Stimulated activated CD4-positive, alpha-beta T cell treated with anti-CD3 and anti-CD28 coated beads, TNF-alpha, amount 100 ng/mL, for 24 hours (primary cell): ENCODE data around the gene ITGA2.
"Not testable (repeated sequence)": the region's sequence is repeated elsewhere in the genome, so short reads cannot be mapped to it uniquely, and the experiment has no call there.

ENCODE experiments used
- DNase-seq, 3 experiments: peaks; one replicate each; pipeline ENCODE4 v3.0.0-alpha.2; 2020; ENCODE audit warnings: low read depth in 3 of 3

Gene ITGA2

GRCh38 chr5:52989025-52989780 lies at the start of gene ITGA2:
TSS of gene ITGA2 (plus strand) at chr5:52989352. CDS start at chr5:52989469, 117 bp downstream.
- DNase-seq = peak in 1 of 3 experiments; percentile 21

DNA sequence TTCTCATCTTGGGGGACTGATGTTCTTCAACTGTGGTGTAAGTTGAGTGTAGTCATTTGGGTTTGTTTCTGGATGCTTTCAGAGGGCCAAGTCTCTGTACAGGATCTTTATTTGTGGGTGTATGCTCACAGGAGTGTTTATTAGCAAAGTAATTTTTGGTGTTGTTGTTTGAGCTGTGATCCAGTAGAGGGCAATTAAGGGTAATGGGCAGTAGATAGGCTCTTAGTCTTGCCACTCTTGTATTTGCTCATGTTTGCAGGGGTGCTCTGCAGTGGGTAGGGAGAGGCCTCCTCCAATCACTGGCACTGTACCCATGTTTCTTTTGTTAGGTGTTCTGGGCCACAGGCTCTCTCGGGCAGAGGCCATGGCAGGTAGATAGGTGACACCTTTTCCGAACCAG lies 45.9 kb upstream of the ITGA2 start:
- DNase-seq = no peak

DNA sequence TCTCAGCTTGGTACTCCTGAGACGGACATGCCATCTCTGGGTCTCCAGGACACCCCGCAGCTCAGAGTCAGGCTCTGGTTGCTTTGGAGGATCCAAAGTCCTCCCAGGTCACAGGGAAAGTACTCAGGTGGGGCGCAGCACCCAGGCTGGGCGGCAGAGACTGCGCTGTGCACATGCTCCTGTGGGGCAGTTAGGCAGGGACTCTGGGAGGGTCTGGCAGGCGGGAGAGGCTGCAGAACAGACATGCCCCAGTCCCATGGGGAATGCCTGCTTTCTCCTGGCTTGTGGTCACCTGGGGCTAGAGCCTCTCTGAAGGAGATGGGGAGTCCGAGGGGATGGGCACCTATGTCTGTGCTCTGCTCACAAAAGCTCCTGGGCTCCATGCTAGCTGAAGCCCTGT lies 45.3 kb upstream of the ITGA2 start:
- DNase-seq = no peak

- no peak for DNase-seq
Observed at GRCh38 chr5:52945040-52945439, 44.1 kb upstream of the ITGA2 start.

DNA sequence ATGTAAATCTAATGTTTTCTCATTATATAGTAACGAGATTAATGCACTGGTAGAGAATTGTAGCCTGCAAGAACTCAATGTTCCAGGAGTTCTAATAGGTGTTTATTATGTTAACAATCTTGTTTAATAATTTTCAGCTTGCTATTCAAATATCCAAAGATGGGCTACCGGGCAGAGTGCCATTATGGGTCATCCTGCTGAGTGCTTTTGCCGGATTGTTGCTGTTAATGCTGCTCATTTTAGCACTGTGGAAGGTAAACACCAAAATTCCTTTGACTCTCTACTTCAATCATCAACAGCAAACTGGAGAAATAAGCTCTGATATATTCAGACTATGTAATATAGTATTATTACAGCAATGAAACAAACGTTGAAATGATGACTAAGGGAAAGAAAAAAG lies 41.9 kb upstream of the ITGA2 start:
- no peak for DNase-seq

- no peak for DNase-seq
Observed at GRCh38 chr5:52947851-52948250, 41.3 kb upstream of the ITGA2 start.

DNA sequence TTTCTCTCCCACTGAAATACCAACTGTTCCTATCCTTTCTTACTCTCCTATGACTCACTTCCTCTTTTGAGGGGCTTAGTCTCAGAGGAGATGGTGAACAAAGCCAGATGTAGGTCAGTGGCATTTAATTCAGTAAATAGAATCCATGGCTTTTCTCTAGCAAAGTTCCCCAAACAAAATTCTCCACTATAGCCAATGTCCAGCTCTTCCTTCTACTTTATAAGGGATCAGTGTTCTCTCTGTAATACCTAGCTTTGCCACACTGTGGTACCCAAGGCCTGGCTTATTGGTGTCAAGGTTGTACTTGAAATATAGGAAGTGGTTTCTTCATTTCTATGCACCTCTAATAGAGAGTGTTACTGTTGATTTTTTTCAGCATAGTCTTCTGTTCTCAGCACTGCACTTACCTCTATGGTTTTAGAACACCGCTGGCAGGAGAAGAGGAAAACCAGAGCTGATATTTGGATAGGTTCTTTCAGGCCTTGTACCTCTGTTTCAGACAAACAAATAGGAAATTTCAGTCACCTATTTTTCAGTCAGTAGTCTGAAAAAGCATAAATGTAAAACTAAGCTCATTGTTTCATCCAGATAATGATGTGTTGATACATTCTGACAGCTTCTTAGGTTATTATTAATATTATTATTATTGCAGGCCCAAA lies 40.6 kb upstream of the ITGA2 start:
- peak; percentile 19 to 50 (median 26) for DNase-seq

- no peak for DNase-seq
Observed at GRCh38 chr5:52950686-52951085, 38.5 kb upstream of the ITGA2 start.

GRCh38 chr5:52952483-52952882 lies 36.7 kb upstream of the ITGA2 start:
- DNase-seq = no peak

- DNase-seq = no peak
Observed at GRCh38 chr5:52956014-52956413, 33.1 kb upstream of the ITGA2 start.

DNA sequence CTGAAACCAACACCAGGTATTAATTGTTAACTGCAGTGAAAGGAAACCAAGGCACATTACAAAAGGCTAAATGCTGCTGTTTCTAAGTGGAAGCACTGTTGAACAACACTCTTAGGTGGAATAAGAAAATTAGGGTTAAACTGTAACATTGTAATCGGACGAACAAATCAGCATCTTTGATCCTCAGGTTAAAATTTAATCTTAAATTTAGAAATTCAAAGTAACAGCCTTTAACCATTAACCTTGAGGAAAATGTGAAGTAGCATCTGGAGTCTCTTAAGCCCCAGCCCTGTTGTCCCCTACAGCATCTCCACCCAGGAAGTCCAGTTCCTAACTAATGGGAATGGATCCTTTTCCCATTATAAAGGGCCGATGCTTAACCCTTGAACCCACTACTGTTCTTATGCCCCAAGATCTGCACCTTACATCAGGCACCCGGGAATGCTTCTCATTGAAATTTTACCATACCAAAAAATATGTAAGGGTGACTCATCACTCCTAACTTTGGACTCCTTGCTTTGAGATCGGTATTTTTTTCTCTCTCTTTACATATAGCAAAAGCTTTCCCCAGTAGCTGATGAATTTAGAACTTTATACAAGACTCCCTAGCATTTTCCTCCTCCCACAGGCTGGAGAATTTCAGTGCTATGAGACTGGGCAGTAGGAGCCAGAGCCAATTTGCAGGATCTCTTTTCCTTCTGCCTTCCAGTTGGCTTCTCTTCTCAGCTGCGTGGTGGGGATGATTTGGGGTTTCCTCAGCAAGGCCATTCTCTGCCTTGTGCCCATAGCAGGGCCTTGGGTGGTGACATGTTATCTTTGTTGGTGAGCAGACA lies 32.0 kb upstream of the ITGA2 start:
- DNase-seq = no peak

DNA sequence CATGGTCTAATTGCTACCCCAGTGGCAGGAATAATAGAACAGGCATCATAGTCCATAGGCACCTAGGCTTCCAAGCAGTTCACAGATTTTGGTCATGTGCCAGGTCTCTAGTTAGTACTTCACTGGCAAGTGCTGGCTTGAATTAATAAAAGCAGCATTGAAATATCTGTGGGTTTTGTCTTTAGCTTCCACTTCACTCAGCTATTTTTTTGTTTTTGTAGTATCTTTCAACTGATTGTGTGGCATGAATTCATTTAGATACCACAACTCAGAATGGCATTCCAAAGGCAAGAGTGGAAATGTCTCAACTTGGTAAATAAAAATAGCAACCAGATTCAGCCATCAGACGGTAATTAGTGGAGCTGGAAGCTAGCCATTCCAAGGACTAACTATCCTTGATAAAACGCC lies 27.9 kb upstream of the ITGA2 start:
- DNase-seq = no peak

GRCh38 chr5:52963636-52964035 lies 25.5 kb upstream of the ITGA2 start:
- DNase-seq = no peak

- no peak for DNase-seq
Observed at GRCh38 chr5:52964138-52964537, 25.0 kb upstream of the ITGA2 start.

DNA sequence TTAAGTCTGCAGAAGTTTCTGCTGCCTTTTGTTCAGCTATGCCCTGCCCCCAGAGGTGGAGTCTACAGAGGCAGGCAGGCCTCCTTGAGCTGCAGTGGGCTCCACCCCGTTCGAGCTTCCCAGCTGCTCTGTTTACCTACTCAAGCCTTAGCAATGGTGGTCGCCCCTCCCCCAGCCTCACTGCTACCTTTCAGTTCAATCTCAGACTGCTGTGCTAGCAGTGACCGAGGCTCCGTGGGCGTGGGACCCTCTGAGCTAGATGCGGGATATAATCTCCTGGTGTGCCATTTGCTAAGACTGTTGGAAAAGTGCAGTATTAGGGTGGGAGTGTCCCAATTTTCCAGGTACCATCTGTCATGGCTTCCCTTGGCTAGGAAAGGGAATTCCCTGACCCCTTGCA lies 13.0 kb upstream of the ITGA2 start:
- DNase-seq = not testable (repeated sequence)

DNA sequence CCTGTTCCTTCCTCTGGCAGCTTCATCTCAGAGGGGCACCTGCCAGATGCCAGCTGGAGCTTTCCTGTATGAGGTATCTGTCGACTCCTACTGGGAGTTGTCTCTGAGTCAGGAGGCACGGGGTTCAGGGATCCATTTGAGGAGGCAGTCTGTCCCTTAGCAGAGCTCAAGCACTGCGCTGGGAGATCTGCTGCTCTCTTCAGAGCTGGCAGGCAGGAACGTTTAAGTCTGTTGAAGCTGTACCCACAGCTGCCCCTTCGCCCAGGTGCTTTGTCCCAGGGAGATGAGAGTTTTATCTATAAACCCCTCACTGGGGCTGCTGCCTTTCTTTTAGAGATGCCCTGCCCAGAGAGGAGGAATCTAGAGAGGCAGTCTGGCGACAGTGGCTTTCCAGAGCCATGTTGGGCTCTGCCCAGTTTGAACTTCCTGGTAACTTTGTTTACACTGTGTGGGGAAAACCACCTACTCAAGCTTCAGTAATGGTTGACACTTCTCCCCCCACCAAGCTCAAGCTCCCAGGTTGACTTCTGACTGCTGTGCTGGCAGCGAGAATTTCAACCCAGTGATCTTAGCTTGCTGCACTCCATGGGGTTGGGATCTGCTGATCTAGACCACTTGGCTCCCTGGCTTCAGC lies 11.8 kb upstream of the ITGA2 start:
- no peak for DNase-seq

DNA sequence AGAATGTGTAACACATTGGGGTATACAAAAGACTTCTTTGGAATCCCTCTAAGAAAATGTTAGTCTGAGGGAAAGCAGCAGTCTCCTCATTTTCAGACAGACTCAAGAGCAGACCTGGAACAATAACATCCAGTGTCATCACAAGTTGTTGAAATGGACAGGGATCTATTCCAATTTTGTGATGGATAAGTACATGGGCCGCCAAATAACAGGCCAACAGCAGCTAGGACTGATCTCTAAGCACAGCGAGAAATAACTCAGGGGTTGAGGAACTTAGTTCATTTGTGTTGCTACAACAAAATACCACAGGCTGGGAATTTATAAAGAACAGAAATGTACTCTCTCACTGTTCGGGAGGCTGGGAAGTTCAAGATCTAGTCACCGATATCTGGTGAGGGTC lies 7.6 kb upstream of the ITGA2 start:
- DNase-seq = no peak

DNA sequence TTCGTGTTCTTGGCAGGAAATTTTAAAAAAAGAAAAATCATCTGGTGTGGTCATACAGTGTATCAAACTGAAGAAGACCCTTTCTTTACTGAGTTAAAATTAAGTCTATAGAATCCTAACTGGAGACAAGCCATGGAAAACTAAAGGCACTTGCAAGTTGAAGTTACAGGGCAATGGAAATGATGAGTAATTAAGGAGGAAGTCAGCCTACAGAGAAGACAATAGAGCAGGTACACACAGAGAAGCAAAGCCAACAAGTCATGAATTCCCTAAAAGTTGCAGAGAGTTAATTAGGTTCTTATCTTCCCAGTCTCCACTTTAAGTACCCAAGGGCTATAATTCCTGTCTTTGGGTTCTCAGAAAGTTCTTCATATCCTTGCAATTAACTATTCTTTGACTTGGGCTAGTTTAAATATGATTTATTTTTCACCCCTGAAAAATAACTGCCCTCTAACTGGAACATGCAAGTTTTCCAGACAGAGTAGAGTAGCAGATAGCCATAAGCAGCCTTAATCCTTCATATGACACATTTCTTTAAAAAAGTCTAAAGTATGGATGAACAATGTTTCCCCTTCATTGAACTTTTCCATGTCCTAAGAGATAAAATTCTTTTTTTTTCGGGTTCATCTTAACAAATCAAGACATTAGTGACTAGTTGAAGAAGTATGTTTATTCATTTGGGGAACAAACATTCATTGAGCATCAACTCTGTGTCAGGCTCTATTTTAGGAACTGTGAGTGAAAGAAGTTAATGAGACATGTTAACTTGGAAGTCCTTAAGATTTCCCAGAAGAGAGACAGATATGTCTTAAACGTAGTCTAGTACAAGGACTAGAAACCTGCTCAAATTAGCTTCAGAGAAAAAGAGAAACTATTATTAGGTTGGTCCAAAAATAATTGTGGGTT lies 5.2 kb upstream of the ITGA2 start:
- DNase-seq = no peak

DNA sequence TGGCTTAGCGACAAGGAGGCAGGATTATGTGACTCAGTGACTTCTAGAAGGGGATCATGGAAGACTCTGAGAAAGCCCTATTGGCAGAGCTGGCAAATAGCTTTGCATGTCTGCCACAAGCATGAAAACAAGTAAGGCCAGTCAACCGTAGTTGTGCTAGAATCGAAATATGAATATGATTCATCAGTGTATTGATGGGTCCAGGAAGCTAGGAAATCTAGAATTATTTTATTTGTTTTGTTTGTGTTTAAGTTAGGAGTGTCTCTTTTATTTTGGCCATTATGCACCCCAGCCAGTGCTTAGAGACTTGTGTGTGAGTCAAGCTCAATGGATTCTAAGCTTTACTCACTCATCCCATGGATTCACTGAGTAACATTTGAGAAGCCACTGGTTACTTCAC lies 3.8 kb upstream of the ITGA2 start:
- DNase-seq = no peak

DNA sequence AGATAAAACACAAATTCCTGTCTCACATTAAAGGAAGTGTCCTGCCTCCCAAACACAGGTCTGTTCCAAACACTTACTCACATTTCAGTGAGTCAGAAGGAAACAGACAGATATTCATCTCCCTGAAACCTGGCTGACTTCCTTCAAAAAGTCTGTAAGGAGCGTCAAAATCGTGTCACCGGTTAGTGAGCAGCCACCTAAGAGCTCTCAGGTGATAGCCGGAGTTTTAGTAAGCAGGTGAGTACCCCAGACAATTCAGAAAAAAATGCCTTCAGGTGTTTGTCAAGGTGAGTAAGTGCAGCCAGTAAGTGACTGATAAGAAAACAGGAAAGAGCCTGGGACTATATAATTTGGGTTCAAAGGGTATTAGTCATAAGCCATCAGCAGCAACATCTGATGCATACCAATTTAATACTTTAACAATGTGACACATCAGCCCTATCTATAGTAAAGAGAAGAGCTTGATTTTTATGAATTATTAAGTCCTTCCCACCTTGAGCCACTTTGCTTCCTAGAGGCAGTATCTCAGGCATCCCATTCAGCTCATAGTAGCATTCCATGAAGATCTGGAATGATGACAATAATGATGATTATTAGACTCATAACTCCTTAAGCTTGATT lies 1.3 kb upstream of the ITGA2 start:
- no peak for DNase-seq
